HepG2 (cell line): ENCODE data around the gene AKR1C3. TPM values are rescaled to one million over a fixed set of nuclear protein-coding genes. Genes with fewer than 3 reads are reported as not detected.
A peak's percentile ranks its signal among the peaks of the same experiment; 100 is the strongest.

Experiments
- ETV6 ChIP-seq: sonication (generic); formaldehyde crosslinking; conservative IDR thresholded peaks from 2 replicates; pipeline ENCODE4 v1.4.0; 2020; ENCODE audit warnings: missing genetic modification reagents
- HMG20B ChIP-seq: conservative IDR thresholded peaks from 2 replicates; pipeline ENCODE4 v1.6.1; 2016; ENCODE audit warnings: missing genetic modification reagents, missing compliant biosample characterization
- NFIB ChIP-seq: sonication (generic); formaldehyde crosslinking; IDR thresholded peaks from 2 replicates; pipeline ENCODE4 v1.9.0; 2021; ENCODE audit warnings: missing genetic modification reagents, mild to moderate bottlenecking, borderline replicate concordance
- SRY ChIP-seq: sonication (generic); formaldehyde crosslinking; IDR thresholded peaks from 2 replicates; pipeline ENCODE4 v1.8.0; 2022; ENCODE audit warnings: mild to moderate bottlenecking, missing genetic modification reagents
- ZBTB44 ChIP-seq: sonication (generic); formaldehyde crosslinking; IDR thresholded peaks from 2 replicates; pipeline ENCODE4 v1.4.0; 2020; ENCODE audit warnings: missing genetic modification reagents
- ZNF20 ChIP-seq: sonication (generic); formaldehyde crosslinking; IDR thresholded peaks from 2 replicates; pipeline ENCODE4 v1.4.0; 2020; ENCODE audit warnings: mild to moderate bottlenecking, moderate library complexity, missing genetic modification reagents
- ZNF670 ChIP-seq: sonication (generic); formaldehyde crosslinking; IDR thresholded peaks from 2 replicates; pipeline ENCODE4 v1.8.0; 2022; ENCODE audit warnings: mild to moderate bottlenecking, missing genetic modification reagents, borderline replicate concordance
- ZNF781 ChIP-seq: sonication (generic); formaldehyde crosslinking; IDR thresholded peaks from 2 replicates; pipeline ENCODE4 v1.5.1; 2020; ENCODE audit warnings: borderline replicate concordance, mild to moderate bottlenecking, missing genetic modification reagents; ENCODE audit errors: not compliant biosample characterization
- polyA plus RNA-seq, 8 experiments: library from polyadenylated mRNA; depleted of rRNA in 3 of 8; stranded (reverse) in 7 of 8; unstranded in 1 of 8; fragments of >200 nt; fragmentation: Illumina TruSeq in 4 of 8; extraction: Trizol in 4 of 8; gene quantifications; 2 replicates each; pipeline versions ENCODE4 v1.2.1 to v1.2.3, GENCODE V29; 2011 to 2016; ENCODE audit warnings: low read depth in 4 of 8, missing spikeins in 1 of 8, mixed read lengths in 1 of 8; ENCODE audit not compliant: insufficient read depth in 1 of 8
- total RNA-seq, 5 experiments: library from RNA; depleted of rRNA; stranded (reverse); fragments of >200 nt; fragmentation: Illumina TruSeq; extraction: Trizol; gene quantifications; 2 replicates each; pipeline ENCODE4 v1.2.3, GENCODE V29; 2016; ENCODE audit warnings: low read depth in 1 of 5
- TF ChIP-seq, protein P1 (sequence below): sonication (generic); formaldehyde crosslinking; IDR thresholded peaks from 2 replicates; pipeline ENCODE4 v1.4.0; 2020; ENCODE audit warnings: mild to moderate bottlenecking, low read depth, missing genetic modification reagents
- TF ChIP-seq, protein P2 (sequence below): sonication (generic); formaldehyde crosslinking; IDR thresholded peaks from 2 replicates; pipeline ENCODE4 v1.5.1; 2020; ENCODE audit warnings: mild to moderate bottlenecking, missing genetic modification reagents, moderate library complexity
- TF ChIP-seq, protein P3 (sequence below): sonication (generic); formaldehyde crosslinking; IDR thresholded peaks from 2 replicates; pipeline ENCODE4 v1.5.1; 2020; ENCODE audit warnings: mild to moderate bottlenecking, missing genetic modification reagents
- TF ChIP-seq, protein P4 (sequence below): sonication (generic); formaldehyde crosslinking; IDR thresholded peaks from 2 replicates; pipeline ENCODE4 v1.5.0; 2020; ENCODE audit warnings: missing genetic modification reagents

Gene AKR1C3
- total and polyA plus RNA-seq, 2 of the 13 experiments (the other 11 are each of a cell fraction or from before 2014, with no cell fraction given), result 368 to 532 TPM

DNA sequence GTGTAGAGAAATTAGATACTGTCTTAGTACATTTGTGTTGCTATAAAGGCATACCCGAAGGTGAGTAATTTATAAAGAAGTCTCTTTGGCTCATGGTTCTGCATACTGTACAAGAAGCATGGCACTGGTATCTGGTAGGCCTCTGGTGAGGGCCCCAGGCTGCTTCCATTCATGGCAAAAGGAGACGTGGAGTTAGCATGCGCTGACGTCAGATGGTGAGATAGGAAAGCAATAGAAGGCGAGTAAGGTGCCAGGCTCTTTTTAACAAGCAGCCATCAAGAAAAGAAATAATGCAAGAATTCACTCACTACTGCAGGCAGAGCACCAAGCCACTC is 52.7 kb downstream of the AKR1C3 start (continued):
- TF ChIP-seq, protein P1, sequence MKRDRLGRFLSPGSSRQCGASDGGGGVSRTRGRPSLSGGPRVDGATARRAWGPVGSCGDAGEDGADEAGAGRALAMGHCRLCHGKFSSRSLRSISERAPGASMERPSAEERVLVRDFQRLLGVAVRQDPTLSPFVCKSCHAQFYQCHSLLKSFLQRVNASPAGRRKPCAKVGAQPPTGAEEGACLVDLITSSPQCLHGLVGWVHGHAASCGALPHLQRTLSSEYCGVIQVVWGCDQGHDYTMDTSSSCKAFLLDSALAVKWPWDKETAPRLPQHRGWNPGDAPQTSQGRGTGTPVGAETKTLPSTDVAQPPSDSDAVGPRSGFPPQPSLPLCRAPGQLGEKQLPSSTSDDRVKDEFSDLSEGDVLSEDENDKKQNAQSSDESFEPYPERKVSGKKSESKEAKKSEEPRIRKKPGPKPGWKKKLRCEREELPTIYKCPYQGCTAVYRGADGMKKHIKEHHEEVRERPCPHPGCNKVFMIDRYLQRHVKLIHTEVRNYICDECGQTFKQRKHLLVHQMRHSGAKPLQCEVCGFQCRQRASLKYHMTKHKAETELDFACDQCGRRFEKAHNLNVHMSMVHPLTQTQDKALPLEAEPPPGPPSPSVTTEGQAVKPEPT (CRISPR knock-in tag), result peak; percentile 15; the same call in 1 of the 2 replicates
- TF ChIP-seq NFIB (CRISPR knock-in tag), result no peak
- 0 out of 2 replicates have a peak, but pooled peaks have one; percentile 10 for TF ChIP-seq ZNF670
- TF ChIP-seq SRY, result 0 out of 2 replicates have a peak, but pooled peaks have one; percentile 12
- no peak for TF ChIP-seq ZNF781 (CRISPR knock-in tag)
- TF ChIP-seq, protein P2, sequence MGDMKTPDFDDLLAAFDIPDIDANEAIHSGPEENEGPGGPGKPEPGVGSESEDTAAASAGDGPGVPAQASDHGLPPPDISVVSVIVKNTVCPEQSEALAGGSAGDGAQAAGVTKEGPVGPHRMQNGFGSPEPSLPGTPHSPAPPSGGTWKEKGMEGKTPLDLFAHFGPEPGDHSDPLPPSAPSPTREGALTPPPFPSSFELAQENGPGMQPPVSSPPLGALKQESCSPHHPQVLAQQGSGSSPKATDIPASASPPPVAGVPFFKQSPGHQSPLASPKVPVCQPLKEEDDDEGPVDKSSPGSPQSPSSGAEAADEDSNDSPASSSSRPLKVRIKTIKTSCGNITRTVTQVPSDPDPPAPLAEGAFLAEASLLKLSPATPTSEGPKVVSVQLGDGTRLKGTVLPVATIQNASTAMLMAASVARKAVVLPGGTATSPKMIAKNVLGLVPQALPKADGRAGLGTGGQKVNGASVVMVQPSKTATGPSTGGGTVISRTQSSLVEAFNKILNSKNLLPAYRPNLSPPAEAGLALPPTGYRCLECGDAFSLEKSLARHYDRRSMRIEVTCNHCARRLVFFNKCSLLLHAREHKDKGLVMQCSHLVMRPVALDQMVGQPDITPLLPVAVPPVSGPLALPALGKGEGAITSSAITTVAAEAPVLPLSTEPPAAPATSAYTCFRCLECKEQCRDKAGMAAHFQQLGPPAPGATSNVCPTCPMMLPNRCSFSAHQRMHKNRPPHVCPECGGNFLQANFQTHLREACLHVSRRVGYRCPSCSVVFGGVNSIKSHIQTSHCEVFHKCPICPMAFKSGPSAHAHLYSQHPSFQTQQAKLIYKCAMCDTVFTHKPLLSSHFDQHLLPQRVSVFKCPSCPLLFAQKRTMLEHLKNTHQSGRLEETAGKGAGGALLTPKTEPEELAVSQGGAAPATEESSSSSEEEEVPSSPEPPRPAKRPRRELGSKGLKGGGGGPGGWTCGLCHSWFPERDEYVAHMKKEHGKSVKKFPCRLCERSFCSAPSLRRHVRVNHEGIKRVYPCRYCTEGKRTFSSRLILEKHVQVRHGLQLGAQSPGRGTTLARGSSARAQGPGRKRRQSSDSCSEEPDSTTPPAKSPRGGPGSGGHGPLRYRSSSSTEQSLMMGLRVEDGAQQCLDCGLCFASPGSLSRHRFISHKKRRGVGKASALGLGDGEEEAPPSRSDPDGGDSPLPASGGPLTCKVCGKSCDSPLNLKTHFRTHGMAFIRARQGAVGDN (CRISPR knock-in tag), result no peak
- 0 out of 2 replicates have a peak, but pooled peaks have one; percentile 48 for TF ChIP-seq ETV6 (CRISPR knock-in tag)
- 0 out of 2 replicates have a peak, but pooled peaks have one; percentile 8 for TF ChIP-seq ZNF20 (CRISPR knock-in tag)
- TF ChIP-seq, protein P3, sequence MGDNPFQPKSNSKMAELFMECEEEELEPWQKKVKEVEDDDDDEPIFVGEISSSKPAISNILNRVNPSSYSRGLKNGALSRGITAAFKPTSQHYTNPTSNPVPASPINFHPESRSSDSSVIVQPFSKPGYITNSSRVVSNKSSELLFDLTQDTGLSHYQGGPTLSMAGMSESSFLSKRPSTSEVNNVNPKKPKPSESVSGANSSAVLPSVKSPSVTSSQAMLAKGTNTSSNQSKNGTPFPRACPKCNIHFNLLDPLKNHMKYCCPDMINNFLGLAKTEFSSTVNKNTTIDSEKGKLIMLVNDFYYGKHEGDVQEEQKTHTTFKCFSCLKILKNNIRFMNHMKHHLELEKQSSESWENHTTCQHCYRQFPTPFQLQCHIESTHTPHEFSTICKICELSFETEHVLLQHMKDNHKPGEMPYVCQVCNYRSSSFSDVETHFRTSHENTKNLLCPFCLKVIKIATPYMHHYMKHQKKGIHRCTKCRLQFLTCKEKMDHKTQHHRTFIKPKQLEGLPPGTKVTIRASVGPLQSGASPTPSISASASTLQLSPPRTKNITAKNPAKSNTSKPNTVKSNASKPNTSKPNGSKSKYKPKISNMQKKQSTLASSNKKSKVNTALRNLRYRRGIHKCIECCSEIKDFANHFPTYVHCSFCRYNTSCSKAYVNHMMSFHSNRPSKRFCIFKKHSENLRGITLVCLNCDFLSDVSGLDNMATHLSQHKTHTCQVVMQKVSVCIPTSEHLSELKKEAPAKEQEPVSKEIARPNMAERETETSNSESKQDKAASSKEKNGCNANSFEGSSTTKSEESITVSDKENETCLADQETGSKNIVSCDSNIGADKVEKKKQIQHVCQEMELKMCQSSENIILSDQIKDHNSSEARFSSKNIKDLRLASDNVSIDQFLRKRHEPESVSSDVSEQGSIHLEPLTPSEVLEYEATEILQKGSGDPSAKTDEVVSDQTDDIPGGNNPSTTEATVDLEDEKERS, result no peak
- TF ChIP-seq, protein P4, sequence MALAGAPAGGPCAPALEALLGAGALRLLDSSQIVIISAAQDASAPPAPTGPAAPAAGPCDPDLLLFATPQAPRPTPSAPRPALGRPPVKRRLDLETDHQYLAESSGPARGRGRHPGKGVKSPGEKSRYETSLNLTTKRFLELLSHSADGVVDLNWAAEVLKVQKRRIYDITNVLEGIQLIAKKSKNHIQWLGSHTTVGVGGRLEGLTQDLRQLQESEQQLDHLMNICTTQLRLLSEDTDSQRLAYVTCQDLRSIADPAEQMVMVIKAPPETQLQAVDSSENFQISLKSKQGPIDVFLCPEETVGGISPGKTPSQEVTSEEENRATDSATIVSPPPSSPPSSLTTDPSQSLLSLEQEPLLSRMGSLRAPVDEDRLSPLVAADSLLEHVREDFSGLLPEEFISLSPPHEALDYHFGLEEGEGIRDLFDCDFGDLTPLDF, result no peak
- no peak for TF ChIP-seq ZBTB44 (CRISPR knock-in tag)
- 0 out of 2 replicates have a peak, but pooled peaks have one; percentile 16 for TF ChIP-seq HMG20B (CRISPR knock-in tag)
